Trophoblast cell (in vitro differentiated cells and primary cell): Measurements from ENCODE around the gene JCHAIN.

ENCODE experiments used
- DNase-seq, 2 donors: peaks; one replicate each; pipeline ENCODE4 v3.0.0-alpha.2; 2016
- H2AFZ ChIP-seq: 2 replicates; pipeline ENCODE4 v1.6.1; 2013; ENCODE audit warnings: low read length, moderate library complexity, mild to moderate bottlenecking; ENCODE audit not compliant: insufficient read depth, poor library complexity
- H2AK5ac ChIP-seq: 2 replicates; pipeline ENCODE4 v1.6.1; 2013; ENCODE audit warnings: mild to moderate bottlenecking, low read length
- H2BK120ac ChIP-seq: 2 replicates; pipeline ENCODE4 v1.6.1; 2013; ENCODE audit warnings: low read length, mild to moderate bottlenecking, moderate library complexity; ENCODE audit not compliant: insufficient read depth, poor library complexity
- H2BK12ac ChIP-seq: 2 replicates; pipeline ENCODE4 v1.6.1; 2013; ENCODE audit warnings: mild to moderate bottlenecking, low read length, moderate library complexity
- H2BK5ac ChIP-seq: 2 replicates; pipeline ENCODE4 v1.6.1; 2013; ENCODE audit warnings: low read length, low read depth, moderate library complexity, mild to moderate bottlenecking; ENCODE audit not compliant: poor library complexity
- H3K14ac ChIP-seq: 2 replicates; pipeline ENCODE4 v1.6.1; 2013; ENCODE audit warnings: mild to moderate bottlenecking, low read length
- H3K18ac ChIP-seq: 2 replicates; pipeline ENCODE4 v1.6.1; 2013; ENCODE audit warnings: mild to moderate bottlenecking, low read length
- H3K23ac ChIP-seq: 2 replicates; pipeline ENCODE4 v1.6.1; 2013; ENCODE audit warnings: low read length
- H3K27ac ChIP-seq: 2 replicates; pipeline ENCODE4 v1.5.1; 2013; ENCODE audit warnings: low read depth, mild to moderate bottlenecking, inconsistent platforms, low read length, moderate library complexity
- H3K27me3 ChIP-seq: 2 replicates; pipeline ENCODE4 v1.6.1; 2013; ENCODE audit warnings: inconsistent platforms, mild to moderate bottlenecking, low read length, moderate library complexity; ENCODE audit not compliant: insufficient read depth
- H3K36me3 ChIP-seq, 2 experiments: 1 replicate in 1 of 2; 2 replicates in 1 of 2; pipeline ENCODE4 v1.6.1; 2013; ENCODE audit warnings: low read length in 2 of 2, mild to moderate bottlenecking in 2 of 2, moderate library complexity in 1 of 2; ENCODE audit not compliant: insufficient read depth in 2 of 2, control insufficient read depth in 1 of 2
- H3K4ac ChIP-seq: 2 replicates; pipeline ENCODE4 v1.6.1; 2013; ENCODE audit warnings: low read depth, mild to moderate bottlenecking, low read length, moderate library complexity
- H3K4me1 ChIP-seq, 2 experiments: 1 replicate in 1 of 2; 2 replicates in 1 of 2; pipeline ENCODE4 v1.6.1; 2013; ENCODE audit warnings: low read length in 2 of 2, mild to moderate bottlenecking in 2 of 2, moderate library complexity in 1 of 2; ENCODE audit not compliant: insufficient read depth in 2 of 2, control insufficient read depth in 1 of 2
- H3K4me2 ChIP-seq: 2 replicates; pipeline ENCODE4 v1.6.1; 2013; ENCODE audit warnings: inconsistent platforms, mild to moderate bottlenecking, low read length, moderate library complexity
- H3K4me3 ChIP-seq: 2 replicates; pipeline ENCODE4 v1.5.1; 2013; ENCODE audit warnings: mild to moderate bottlenecking, low read depth, low read length, inconsistent platforms
- H3K79me1 ChIP-seq: one replicate; pipeline ENCODE4 v1.6.1; 2013; ENCODE audit warnings: low read length
- H3K79me2 ChIP-seq: 2 replicates; pipeline ENCODE4 v1.6.1; 2013; ENCODE audit warnings: low read length, mild to moderate bottlenecking; ENCODE audit not compliant: control insufficient read depth, insufficient read depth, poor library complexity
- H3K9ac ChIP-seq: 2 replicates; pipeline ENCODE4 v1.6.1; 2013; ENCODE audit warnings: mild to moderate bottlenecking, low read length
- H3K9me3 ChIP-seq: 2 replicates; pipeline ENCODE4 v1.6.1; 2013; ENCODE audit warnings: low read depth, mild to moderate bottlenecking, control low read depth, inconsistent platforms, low read length; ENCODE audit not compliant: insufficient read depth
- H4K12ac ChIP-seq: 2 replicates; pipeline ENCODE4 v1.6.1; 2013; ENCODE audit warnings: low read depth, mild to moderate bottlenecking, low read length, moderate library complexity
- H4K8ac ChIP-seq: 2 replicates; pipeline ENCODE4 v1.6.1; 2013; ENCODE audit warnings: low read depth, mild to moderate bottlenecking, low read length, moderate library complexity
- H4K91ac ChIP-seq: one replicate; pipeline ENCODE4 v1.6.1; 2013; ENCODE audit warnings: low read depth, mild to moderate bottlenecking, low read length, moderate library complexity
- WGBS: extraction: QIAGEN DNeasy Blood & Tissue Kit; methylation state at CpG from one replicate; pipeline ENCODE4 v1.1.7; 2013; ENCODE audit warnings: missing lambda C conversion rate; ENCODE audit not compliant: insufficient read length, insufficient coverage; ENCODE audit errors: extremely low coverage; 5-methylcytosine and 5-hydroxymethylcytosine counted together

The JCHAIN gene

DNA sequence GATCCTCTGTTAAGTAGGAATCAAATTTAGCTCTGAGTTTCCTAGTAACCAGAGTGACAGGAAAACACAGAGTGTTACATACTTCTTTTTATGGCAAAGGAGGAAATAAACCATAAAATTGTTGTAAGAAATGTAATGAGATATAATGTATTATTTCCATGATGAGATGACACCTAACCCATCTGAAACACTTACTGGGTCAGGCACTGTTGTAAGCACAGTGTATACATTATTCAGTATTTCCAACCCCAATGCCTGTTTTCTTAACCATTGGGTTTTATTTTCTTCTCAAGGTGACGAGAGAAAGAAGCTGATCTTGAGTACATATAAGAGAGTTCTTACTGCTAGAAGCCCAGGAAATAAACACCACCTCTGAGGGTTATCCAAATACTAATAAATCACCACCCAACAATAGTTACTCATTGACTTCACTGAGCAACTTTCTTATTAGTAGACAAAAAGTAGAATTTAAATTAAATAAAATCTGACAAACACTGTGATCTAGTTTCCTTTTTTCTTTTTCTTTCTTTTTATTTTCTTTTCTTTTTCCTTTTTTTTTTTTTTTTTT, 42.0 kb downstream of the JCHAIN start:
- Histone ChIP-seq H3K79me1 (no peaks in the 10 kb centered on the region), H4K8ac (no peak overlapping the region), H2BK120ac (no peak overlapping the region), H3K36me3 (no peaks in the 10 kb centered on the region), H3K4me3 (no peak overlapping the region), H3K4me2 (no peak overlapping the region), H3K27me3 (no peaks in the 10 kb centered on the region), H2AK5ac (no peak overlapping the region), H3K23ac (no peak overlapping the region), H3K4ac (no peak overlapping the region), H4K91ac (no peak overlapping the region), H4K12ac (no peak overlapping the region), H3K79me2 (no peaks in the 10 kb centered on the region), H3K4me1 (no peaks in the 10 kb centered on the region), H3K14ac (no peak overlapping the region), H3K18ac (no peak overlapping the region), H3K9me3 (no peaks in the 10 kb centered on the region), H2BK12ac (no peak overlapping the region), H2AFZ (no peak overlapping the region), H3K27ac (no peak overlapping the region), H2BK5ac (no peak overlapping the region), H3K9ac (no peak overlapping the region)
- no CpG with 5 or more reads among the region's 1 CpG for WGBS
- no peak for DNase-seq

DNA sequence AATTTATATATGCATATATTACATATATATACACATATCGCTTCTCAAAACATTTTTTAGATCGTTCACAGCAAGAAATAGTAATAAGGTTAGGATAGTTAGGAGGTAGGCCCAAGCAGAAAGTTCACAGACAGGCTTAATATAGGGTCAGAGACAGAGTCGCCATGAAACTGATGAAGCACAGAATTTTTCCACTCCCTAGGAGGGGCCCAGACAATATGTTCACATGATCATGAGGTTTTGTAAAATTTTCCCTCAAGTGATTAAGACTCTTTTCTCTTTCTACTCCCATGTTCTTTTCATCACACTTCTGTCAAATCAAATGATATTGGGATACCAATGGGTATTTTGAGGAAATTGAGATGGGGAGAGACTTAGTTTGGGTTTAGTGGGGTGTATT, 43.0 kb downstream of the JCHAIN start:
- Histone ChIP-seq H2BK12ac (no peak overlapping the region), H3K36me3 (no peaks in the 10 kb centered on the region), H3K23ac (no peak overlapping the region), H2AK5ac (no peak overlapping the region), H4K12ac (no peak overlapping the region), H4K8ac (no peak overlapping the region), H3K4ac (no peak overlapping the region), H3K27me3 (no peaks in the 10 kb centered on the region), H3K14ac (no peak overlapping the region), H3K9ac (no peak overlapping the region), H2BK120ac (no peak overlapping the region), H3K4me3 (no peak overlapping the region), H4K91ac (no peak overlapping the region), H3K79me2 (no peaks in the 10 kb centered on the region), H3K79me1 (no peaks in the 10 kb centered on the region), H3K9me3 (no peaks in the 10 kb centered on the region), H3K18ac (no peak overlapping the region), H3K4me2 (no peak overlapping the region), H2AFZ (no peak overlapping the region), H2BK5ac (no peak overlapping the region), H3K4me1 (no peaks in the 10 kb centered on the region), H3K27ac (no peak overlapping the region)
- WGBS: no CpG with 5 or more reads among the region's 3 CpGs
- DNase-seq: no peak

- Histone ChIP-seq H2AK5ac (no peak overlapping the region), H3K27ac (no peak overlapping the region), H2BK120ac (no peak overlapping the region), H2BK5ac (no peak overlapping the region), H3K79me1 (no peaks in the 10 kb centered on the region), H2BK12ac (no peak overlapping the region), H2AFZ (no peak overlapping the region), H4K12ac (no peak overlapping the region), H3K4me1 (no peaks in the 10 kb centered on the region), H3K79me2 (no peaks in the 10 kb centered on the region), H3K9me3 (no peaks in the 10 kb centered on the region), H3K4ac (no peak overlapping the region), H3K4me2 (no peak overlapping the region), H3K36me3 (no peaks in the 10 kb centered on the region), H3K18ac (no peak overlapping the region), H4K8ac (no peak overlapping the region), H3K27me3 (no peaks in the 10 kb centered on the region), H3K14ac (no peak overlapping the region), H3K23ac (no peak overlapping the region), H3K4me3 (no peak overlapping the region), H4K91ac (no peak overlapping the region), H3K9ac (no peak overlapping the region)
- no peak for DNase-seq
- no CpG with 5 or more reads among the region's 2 CpGs for WGBS
These were observed 46.5 kb downstream of the JCHAIN start for GRCh38 chr4:70619778-70620177.

GRCh38 chr4:70619288-70619687, 47.0 kb downstream of the JCHAIN start:
- DNase-seq: peak in 1 of 2 donors; percentile 38
- Histone ChIP-seq H3K27ac (no peak overlapping the region), H2BK12ac (no peak overlapping the region), H3K4me3 (no peak overlapping the region), H3K4me1 (no peaks in the 10 kb centered on the region), H3K79me1 (no peaks in the 10 kb centered on the region), H3K27me3 (no peaks in the 10 kb centered on the region), H4K8ac (no peak overlapping the region), H2BK120ac (no peak overlapping the region), H4K12ac (no peak overlapping the region), H4K91ac (no peak overlapping the region), H2BK5ac (no peak overlapping the region), H2AK5ac (no peak overlapping the region), H3K14ac (no peak overlapping the region), H3K9me3 (no peaks in the 10 kb centered on the region), H2AFZ (no peak overlapping the region), H3K36me3 (no peaks in the 10 kb centered on the region), H3K23ac (no peak overlapping the region), H3K9ac (no peak overlapping the region), H3K4me2 (no peak overlapping the region), H3K79me2 (no peaks in the 10 kb centered on the region), H3K18ac (no peak overlapping the region), H3K4ac (no peak overlapping the region)
- no CpG with 5 or more reads among the region's 4 CpGs for WGBS
